Esophagus squamous epithelium (tissue), 5 donors: ENCODE data around the gene PRDM5. TPM values are rescaled to one million over a fixed set of nuclear protein-coding genes. Genes with fewer than 3 reads are reported as not detected.
A peak's percentile ranks its signal among the peaks of the same experiment; 100 is the strongest.

Experiments used
- DNase-seq: peaks from one replicate; lab custom pipeline; 2025; lab: John Stamatoyannopoulos, UW
- H3K27ac ChIP-seq, 4 donors: fragments of 200-600 bp; sonication (generic); one replicate each; pipeline ENCODE4 v1.5.1; 2016 to 2019; ENCODE audit warnings: mild to moderate bottlenecking in 1 of 4
- H3K27me3 ChIP-seq, 4 donors: fragments of 200-600 bp; sonication (generic); 1 replicate in 3 of 4; 2 replicates in 1 of 4; pipeline versions ENCODE4 v1.5.1 to v1.6.0; 2017 to 2021; ENCODE audit warnings: antibody characterized with exemption in 1 of 4
- H3K36me3 ChIP-seq, 3 donors: fragments of 200-600 bp; sonication (generic); one replicate each; pipeline ENCODE4 v1.5.1; 2016 to 2019
- H3K4me1 ChIP-seq, 3 donors: fragments of 200-600 bp; sonication (generic); one replicate each; pipeline ENCODE4 v1.5.1; 2017 to 2019
- H3K4me3 ChIP-seq, 4 donors: fragments of 200-600 bp; sonication (generic); 1 replicate in 3 of 4; 2 replicates in 1 of 4; pipeline ENCODE4 v1.5.1; 2016 to 2019; ENCODE audit warnings: mild to moderate bottlenecking in 2 of 4, moderate library complexity in 1 of 4
- H3K9me3 ChIP-seq, 3 donors: fragments of 200-600 bp; sonication (generic); one replicate each; pipeline ENCODE4 v1.5.1; 2016 to 2019
- POLR2A ChIP-seq, 4 donors: fragments of 450-650 bp; IDR thresholded peaks; one replicate each; pipeline ENCODE4 v1.6.1; 2017; ENCODE audit warnings: antibody characterized with exemption in 4 of 4, mild to moderate bottlenecking in 4 of 4, moderate library complexity in 3 of 4
- WGBS, 2 donors: methylation state at CpG; one replicate each; pipeline ENCODE4 v1.1.5; 2018; 5-methylcytosine and 5-hydroxymethylcytosine counted together
- intact Hi-C: fragments of 100-400 bp; cut with DNase I; formaldehyde crosslinking; loops from one replicate; pipeline ENCODE4 v1.15.0; 2022
- total RNA-seq, 4 donors: library from RNA; depleted of rRNA; stranded (reverse); fragments of >200 nt; gene quantifications; one replicate each; pipeline ENCODE4 v1.1.0, GENCODE V29; 2016
- TF ChIP-seq, protein P1 (sequence below), 6 experiments: fragments of 450-650 bp in 4 of 6; fragments of 200-600 bp in 2 of 6; sonication (generic) in 2 of 6; IDR thresholded peaks; one replicate each; pipeline ENCODE4 v1.5.1; 2016 to 2019; ENCODE audit warnings: antibody characterized with exemption in 6 of 6, mild to moderate bottlenecking in 4 of 6, moderate library complexity in 4 of 6
- donor health status: DM: yes; HTN: yes; CAD: no.

The PRDM5 gene
- total RNA-seq, 4 donors from 2014 or later, result 3.3 to 16.8 (median 6.2) TPM

DNA sequence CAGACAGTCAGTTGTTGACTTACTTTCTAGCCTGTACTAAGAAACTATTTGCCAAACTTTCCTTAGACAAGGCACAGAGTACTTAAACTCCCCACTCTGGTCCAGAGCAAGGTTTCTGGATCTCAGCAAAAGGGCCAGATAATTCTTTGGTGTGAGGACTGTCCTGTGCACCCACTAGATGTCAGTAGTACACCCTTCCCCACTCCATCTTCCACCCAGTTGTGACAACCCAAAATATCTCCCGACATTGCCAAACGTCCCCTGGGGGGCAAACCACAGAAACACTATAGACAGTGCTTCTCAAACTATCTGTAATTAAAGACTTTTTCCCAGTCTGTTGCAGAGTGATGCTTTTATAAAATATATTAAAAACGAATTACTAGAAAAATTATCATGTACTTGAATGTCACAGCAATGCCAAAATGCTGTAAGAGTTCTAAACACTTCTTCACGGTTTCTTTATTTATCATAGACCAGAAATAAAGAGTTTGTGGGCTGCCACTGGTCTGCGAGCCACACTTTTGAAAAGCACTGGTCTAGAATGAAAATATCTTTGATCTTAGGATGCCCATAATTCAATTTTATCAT lies 203.5 kb downstream of the PRDM5 start:
- DNase-seq, result no peak
- Histone ChIP-seq H3K36me3 (no peaks in the 10 kb centered on the region), H3K27me3 (no peaks in the 10 kb centered on the region), H3K9me3 (no peaks in the 10 kb centered on the region), H3K27ac (no peak overlapping the region), H3K4me1 (no peaks in the 10 kb centered on the region), H3K4me3 (no peak overlapping the region)
- TF ChIP-seq, protein P1, sequence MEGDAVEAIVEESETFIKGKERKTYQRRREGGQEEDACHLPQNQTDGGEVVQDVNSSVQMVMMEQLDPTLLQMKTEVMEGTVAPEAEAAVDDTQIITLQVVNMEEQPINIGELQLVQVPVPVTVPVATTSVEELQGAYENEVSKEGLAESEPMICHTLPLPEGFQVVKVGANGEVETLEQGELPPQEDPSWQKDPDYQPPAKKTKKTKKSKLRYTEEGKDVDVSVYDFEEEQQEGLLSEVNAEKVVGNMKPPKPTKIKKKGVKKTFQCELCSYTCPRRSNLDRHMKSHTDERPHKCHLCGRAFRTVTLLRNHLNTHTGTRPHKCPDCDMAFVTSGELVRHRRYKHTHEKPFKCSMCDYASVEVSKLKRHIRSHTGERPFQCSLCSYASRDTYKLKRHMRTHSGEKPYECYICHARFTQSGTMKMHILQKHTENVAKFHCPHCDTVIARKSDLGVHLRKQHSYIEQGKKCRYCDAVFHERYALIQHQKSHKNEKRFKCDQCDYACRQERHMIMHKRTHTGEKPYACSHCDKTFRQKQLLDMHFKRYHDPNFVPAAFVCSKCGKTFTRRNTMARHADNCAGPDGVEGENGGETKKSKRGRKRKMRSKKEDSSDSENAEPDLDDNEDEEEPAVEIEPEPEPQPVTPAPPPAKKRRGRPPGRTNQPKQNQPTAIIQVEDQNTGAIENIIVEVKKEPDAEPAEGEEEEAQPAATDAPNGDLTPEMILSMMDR (IDR thresholded peaks at IDR 0.05), result peak in 5 of 6 experiments; percentile 15 to 52 (median 34)
- TF ChIP-seq POLR2A (IDR thresholded peaks at IDR 0.05), result no peak
- intact Hi-C loops, result no loop called here
- 25 to 30% methylated on average over 5 of the region's 5 CpGs for WGBS, 2 donors

DNA sequence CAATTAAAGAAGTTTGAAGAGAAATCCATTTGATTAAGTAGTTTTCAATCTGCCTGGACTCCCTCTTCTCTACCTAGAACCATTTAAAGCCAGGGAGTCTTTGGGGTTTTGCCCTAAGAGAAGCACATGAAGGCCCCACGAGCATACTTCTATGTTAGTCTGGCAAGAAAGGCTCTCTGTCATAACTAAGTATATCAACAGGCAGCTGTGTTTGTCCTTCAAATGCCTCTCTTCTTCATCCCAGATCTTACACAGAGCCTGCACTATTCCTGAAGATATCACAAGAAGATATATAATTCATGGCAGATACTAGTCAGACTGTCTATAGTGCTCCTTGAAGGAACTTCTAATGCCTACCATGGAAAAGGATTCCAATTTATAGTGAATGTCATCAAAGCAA lies 206.2 kb downstream of the PRDM5 start:
- H3K36me3 ChIP-seq, result no peaks in the 10 kb centered on the region
- no peaks in the 10 kb centered on the region for H3K27me3 ChIP-seq
- 83 to 91% methylated on average over 1 of the region's 1 CpG for WGBS, 2 donors
- no peak for TF ChIP-seq POLR2A (IDR thresholded peaks at IDR 0.05)
- TF ChIP-seq, protein P1 (IDR thresholded peaks at IDR 0.05), result no peak
- H3K9me3 ChIP-seq, result no peaks in the 10 kb centered on the region
- no peak for DNase-seq
- no peak overlapping the region for H3K27ac ChIP-seq
- H3K4me1 ChIP-seq, result no peaks in the 10 kb centered on the region
- no peak overlapping the region for H3K4me3 ChIP-seq
- intact Hi-C loops, result no loop called here

DNA sequence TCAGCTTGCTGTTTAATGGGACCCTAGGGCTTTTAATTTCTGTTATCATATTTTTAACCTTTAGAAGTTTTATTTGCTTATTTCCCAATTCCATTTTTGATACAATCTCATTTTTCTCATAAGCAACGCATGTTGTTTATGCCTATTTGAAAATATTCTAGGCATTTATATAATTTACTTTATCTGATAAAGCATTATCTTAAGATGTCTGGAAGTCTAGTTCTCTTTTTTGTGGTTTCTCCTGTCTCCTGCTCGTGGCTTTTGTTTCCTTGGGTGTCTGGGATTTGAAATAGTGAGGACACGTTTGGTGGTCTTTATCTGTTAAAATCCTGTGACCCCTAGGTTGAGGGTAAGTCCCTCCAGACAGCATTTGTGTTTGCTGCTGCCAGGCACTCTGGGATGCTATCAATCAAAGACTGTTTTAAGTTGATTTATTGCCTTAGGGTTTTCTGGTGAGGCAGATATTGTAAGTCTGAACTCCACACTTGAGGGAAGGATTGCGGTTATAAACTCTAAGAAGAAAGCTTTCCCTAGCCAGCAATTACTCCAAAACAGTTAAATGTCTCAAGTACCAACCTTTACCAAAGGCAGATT lies 208.0 kb downstream of the PRDM5 start:
- 60 to 65% methylated on average over 4 of the region's 4 CpGs for WGBS, 2 donors
- Histone ChIP-seq H3K9me3 (no peaks in the 10 kb centered on the region), H3K4me3 (no peak overlapping the region), H3K27ac (no peak overlapping the region), H3K36me3 (no peaks in the 10 kb centered on the region), H3K4me1 (no peaks in the 10 kb centered on the region), H3K27me3 (no peaks in the 10 kb centered on the region)
- no peak for DNase-seq
- intact Hi-C loops, result no loop called here
- no peak for TF ChIP-seq POLR2A (IDR thresholded peaks at IDR 0.05)
- TF ChIP-seq, protein P1 (IDR thresholded peaks at IDR 0.05), result no peak

- Histone ChIP-seq H3K27ac (no peak overlapping the region), H3K9me3 (no peaks in the 10 kb centered on the region), H3K36me3 (peaks cover 0 to 9% (median 0%) of the 10 kb centered on the region in 3 donors), H3K27me3 (no peaks in the 10 kb centered on the region), H3K4me1 (no peaks in the 10 kb centered on the region), H3K4me3 (no peak overlapping the region)
- 73 to 75% methylated on average over 3 of the region's 3 CpGs for WGBS, 2 donors
- no peak for DNase-seq
- intact Hi-C loops, result no loop called here
- no peak for TF ChIP-seq POLR2A (IDR thresholded peaks at IDR 0.05)
- TF ChIP-seq, protein P1 (IDR thresholded peaks at IDR 0.05), result no peak
These were observed 212.5 kb downstream of the PRDM5 start for GRCh38 chr4:120709991-120710390.

- DNase-seq, result no peak
- 90% methylated on average over 6 of the region's 6 CpGs for WGBS, 2 donors
- H3K36me3 ChIP-seq, result peaks cover 0 to 9% (median 0%) of the 10 kb centered on the region in 3 donors
- no peaks in the 10 kb centered on the region for H3K9me3 ChIP-seq
- no peaks in the 10 kb centered on the region for H3K27me3 ChIP-seq
- H3K4me1 ChIP-seq, result no peaks in the 10 kb centered on the region
- intact Hi-C loops, result no loop called here
- H3K27ac ChIP-seq, result no peak overlapping the region
- no peak overlapping the region for H3K4me3 ChIP-seq
- TF ChIP-seq, protein P1 (IDR thresholded peaks at IDR 0.05), result no peak
- TF ChIP-seq POLR2A (IDR thresholded peaks at IDR 0.05), result no peak
These were observed 218.0 kb downstream of the PRDM5 start for GRCh38 chr4:120704538-120704937.
